Erythroblast (primary cell): Measurements from ENCODE around the gene GSC.

Experiments
- GATA1 ChIP-seq: IDR thresholded peaks from 2 replicates; pipeline ENCODE4 v1.6.1; 2011; ENCODE audit warnings: low read depth, mild to moderate bottlenecking, control low read depth, low read length, moderate library complexity
- POLR2A ChIP-seq: IDR thresholded peaks from 2 replicates; pipeline ENCODE4 v1.6.1; 2011; ENCODE audit warnings: mild to moderate bottlenecking, low read length

GRCh38 chr14:94775871-94776210 is 5.9 kb upstream of the GSC start:
- TF ChIP-seq POLR2A = no peak
- TF ChIP-seq GATA1 = no peak
